ENCODE measurements around the gene DCC.

Gene DCC

GRCh38 chr18:53115876-53116585, 776.0 kb downstream of the DCC start:
- no peaks in the 10 kb centered on the region for H3K36me3 ChIP-seq (ENCODE audit: control insufficient read depth, insufficient read depth, low read length)
- DNase-seq (ENCODE audit: extremely low read depth, insufficient read length): no peak

GRCh38 chr18:53117851-53118250, 777.9 kb downstream of the DCC start:
- H3K27me3 ChIP-seq (replicated peaks; ENCODE audit: control insufficient read depth, insufficient read depth, low read length): no peaks in the 10 kb centered on the region
- no peaks in the 10 kb centered on the region for H3K36me3 ChIP-seq (ENCODE audit: control insufficient read depth, insufficient read depth, low read length)
- no peak overlapping the region for H3K4me3 ChIP-seq (replicated peaks; ENCODE audit: low read depth, low read length)
- no peak for TF ChIP-seq CTCF (IDR thresholded peaks at IDR 0.05; ENCODE audit: insufficient read depth, low read length, poor library complexity, severe bottlenecking)
- no peak for DNase-seq (ENCODE audit: extremely low read depth, insufficient read length)

More at GRCh38 chr18:53115876-53116585, 776.0 kb downstream of the DCC start:
- Histone ChIP-seq H3K4me3 (replicated peaks; ENCODE audit: low read depth, low read length) (no peak overlapping the region), H3K27me3 (replicated peaks; ENCODE audit: control insufficient read depth, insufficient read depth, low read length) (no peaks in the 10 kb centered on the region)
- no peak for TF ChIP-seq CTCF (IDR thresholded peaks at IDR 0.05; ENCODE audit: insufficient read depth, low read length, poor library complexity, severe bottlenecking)

- Histone ChIP-seq H3K36me3 (ENCODE audit: control insufficient read depth, insufficient read depth, low read length) (no peaks in the 10 kb centered on the region), H3K27me3 (replicated peaks; ENCODE audit: control insufficient read depth, insufficient read depth, low read length) (no peaks in the 10 kb centered on the region), H3K4me3 (replicated peaks; ENCODE audit: low read depth, low read length) (no peak overlapping the region)
- TF ChIP-seq CTCF (IDR thresholded peaks at IDR 0.05; ENCODE audit: insufficient read depth, low read length, poor library complexity, severe bottlenecking): no peak
- DNase-seq (ENCODE audit: extremely low read depth, insufficient read length): no peak
These were observed 786.2 kb downstream of the DCC start for GRCh38 chr18:53126210-53126609.

GRCh38 chr18:53131001-53131400, 791.0 kb downstream of the DCC start:
- Histone ChIP-seq H3K27me3 (replicated peaks; ENCODE audit: control insufficient read depth, insufficient read depth, low read length) (no peaks in the 10 kb centered on the region), H3K36me3 (ENCODE audit: control insufficient read depth, insufficient read depth, low read length) (no peaks in the 10 kb centered on the region), H3K4me3 (replicated peaks; ENCODE audit: low read depth, low read length) (no peak overlapping the region)
- no peak for DNase-seq (ENCODE audit: extremely low read depth, insufficient read length)
- TF ChIP-seq CTCF (IDR thresholded peaks at IDR 0.05; ENCODE audit: insufficient read depth, low read length, poor library complexity, severe bottlenecking): no peak

- H3K4me3 ChIP-seq (replicated peaks; ENCODE audit: low read depth, low read length): no peak overlapping the region
- no peaks in the 10 kb centered on the region for H3K36me3 ChIP-seq (ENCODE audit: control insufficient read depth, insufficient read depth, low read length)
- H3K27me3 ChIP-seq (replicated peaks; ENCODE audit: control insufficient read depth, insufficient read depth, low read length): no peaks in the 10 kb centered on the region
- TF ChIP-seq CTCF (IDR thresholded peaks at IDR 0.05; ENCODE audit: insufficient read depth, low read length, poor library complexity, severe bottlenecking): no peak
- DNase-seq (ENCODE audit: extremely low read depth, insufficient read length): no peak
These were observed 794.7 kb downstream of the DCC start for GRCh38 chr18:53134711-53135110.

- TF ChIP-seq CTCF (IDR thresholded peaks at IDR 0.05; ENCODE audit: insufficient read depth, low read length, poor library complexity, severe bottlenecking): no peak
- no peak overlapping the region for H3K4me3 ChIP-seq (replicated peaks; ENCODE audit: low read depth, low read length)
- DNase-seq (ENCODE audit: extremely low read depth, insufficient read length): no peak
- H3K27me3 ChIP-seq (replicated peaks; ENCODE audit: control insufficient read depth, insufficient read depth, low read length): no peaks in the 10 kb centered on the region
- no peaks in the 10 kb centered on the region for H3K36me3 ChIP-seq (ENCODE audit: control insufficient read depth, insufficient read depth, low read length)
These were observed 795.7 kb downstream of the DCC start for GRCh38 chr18:53135654-53136053.

Measured in GM06990 (cell line).